Activated T-helper 2 cell treated with anti-CD3 and anti-CD28 coated beads, Interferon-gamma antibody, Interleukin-2, Interleukin-4, amounts not matched to agents 10 μg/mL and 5 μg/mL and 100 μg/mL, durations not matched to agents 14 hours and 24 hours and 36 hours (primary cell): ENCODE data around the gene SZT2. TPM values are rescaled to one million over a fixed set of nuclear protein-coding genes. Genes with fewer than 3 reads are reported as not detected.
"Not testable (repeated sequence)": the region's sequence is repeated elsewhere in the genome, so short reads cannot be mapped to it uniquely, and the experiment has no call there.

Experiments used
- DNase-seq: peaks from one replicate; pipeline ENCODE4 v3.0.0; 2021; ENCODE audit warnings: low spot score
- H3K27ac Mint-ChIP-seq: one replicate; pipeline ENCODE4 v1.8.0; 2021; ENCODE audit warnings: mixed read lengths
- H3K27me3 Mint-ChIP-seq: one replicate; pipeline ENCODE4 v1.8.0; 2021; ENCODE audit warnings: low read depth, mixed read lengths
- H3K36me3 Mint-ChIP-seq: one replicate; pipeline ENCODE4 v1.8.0; 2021; ENCODE audit warnings: low read depth, mixed read lengths
- H3K4me1 Mint-ChIP-seq: one replicate; pipeline ENCODE4 v1.8.0; 2021; ENCODE audit warnings: low read depth, mixed read lengths
- H3K4me3 Mint-ChIP-seq: one replicate; pipeline ENCODE4 v1.8.0; 2021; ENCODE audit warnings: low read depth, mild to moderate bottlenecking, moderate library complexity, mixed read lengths
- H3K9me3 Mint-ChIP-seq: one replicate; pipeline ENCODE4 v1.8.0; 2021; ENCODE audit warnings: mixed read lengths
- intact Hi-C: fragments of 100-400 bp; cut with micrococcal nuclease; formaldehyde crosslinking; loops from one replicate; pipeline ENCODE4 v1.15.1; 2023
- total RNA-seq: library from RNA; stranded (reverse); gene quantifications from 2 replicates; pipeline ENCODE4 v1.2.3, GENCODE V29; 2022

SZT2 gene
- total RNA-seq, 1 donor from 2014 or later, result 56.6 TPM

DNA sequence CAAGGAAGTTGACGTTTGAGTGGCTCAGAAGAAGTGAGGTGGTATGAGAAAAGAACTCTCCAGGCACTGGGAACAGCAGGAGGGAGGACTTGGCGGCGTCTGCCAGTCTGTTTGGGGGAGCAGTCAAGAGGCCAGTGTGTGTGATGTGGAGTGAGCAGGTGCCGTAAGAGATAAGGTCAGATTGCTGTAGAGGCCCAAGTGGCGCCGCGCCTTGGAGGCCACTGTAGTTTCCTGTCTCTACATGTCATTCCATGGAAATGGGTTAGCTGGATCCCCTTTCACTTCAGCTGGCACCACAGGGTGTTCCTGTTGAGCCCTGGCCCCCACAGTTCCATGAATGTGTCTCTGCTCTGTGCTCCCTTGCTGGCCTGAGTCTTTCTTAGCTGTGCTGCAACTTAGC lies 105.5 kb downstream of the SZT2 start:
- H3K27me3 Mint-ChIP-seq, result peaks cover 21% of the 10 kb centered on the region
- no peak for DNase-seq
- H3K27ac Mint-ChIP-seq, result no peak overlapping the region
- intact Hi-C loops, result no loop called here
- H3K4me3 Mint-ChIP-seq, result no peak overlapping the region
- H3K9me3 Mint-ChIP-seq, result peaks cover 14% of the 10 kb centered on the region
- no peaks in the 10 kb centered on the region for H3K36me3 Mint-ChIP-seq
- H3K4me1 Mint-ChIP-seq, result no peaks in the 10 kb centered on the region

DNA sequence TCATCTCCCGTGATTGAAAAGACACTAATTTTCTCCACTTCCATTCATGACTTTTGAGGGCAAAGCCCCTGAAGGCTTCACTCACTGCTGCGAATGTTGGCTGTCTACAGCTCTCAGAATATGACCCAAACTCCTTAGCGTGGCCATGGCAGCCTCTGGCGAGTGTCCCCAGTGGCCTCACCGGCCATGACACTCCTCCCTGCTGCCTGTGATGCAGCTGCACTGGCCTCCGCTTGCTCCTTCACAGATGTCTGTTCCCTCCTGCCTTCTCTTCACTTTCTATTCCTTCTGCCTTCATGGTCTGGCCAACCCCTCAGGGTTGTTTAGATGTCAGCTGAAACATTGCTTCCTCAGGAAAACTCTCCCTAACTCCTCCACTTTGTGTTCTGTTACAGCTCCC lies 110.2 kb downstream of the SZT2 start:
- DNase-seq, result no peak
- Mint-ChIP-seq H3K4me3 (no peak overlapping the region), H3K36me3 (no peaks in the 10 kb centered on the region), H3K9me3 (no peaks in the 10 kb centered on the region), H3K27ac (no peak overlapping the region), H3K27me3 (peaks cover 16% of the 10 kb centered on the region), H3K4me1 (no peaks in the 10 kb centered on the region)
- intact Hi-C loops, result no loop called here

DNA sequence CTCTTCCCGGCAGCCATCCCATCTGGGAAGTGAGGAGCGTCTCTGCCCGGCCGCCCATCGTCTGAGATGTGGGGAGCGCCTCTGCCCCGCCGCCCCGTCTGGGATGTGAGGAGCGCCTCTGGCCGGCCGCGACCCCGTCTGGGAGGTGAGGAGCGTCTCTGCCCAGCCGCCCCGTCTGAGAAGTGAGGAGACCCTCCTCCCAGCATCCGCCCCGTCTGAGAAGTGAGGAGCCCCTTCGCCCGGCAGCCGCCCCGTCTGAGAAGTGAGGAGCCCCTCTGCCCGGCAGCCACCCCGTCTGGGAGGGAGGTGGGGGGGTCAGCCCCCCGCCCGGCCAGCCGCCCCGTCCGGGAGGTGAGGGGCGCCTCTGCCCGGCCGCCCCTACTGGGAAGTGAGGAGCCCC lies 112.1 kb downstream of the SZT2 start:
- H3K4me1 Mint-ChIP-seq, H3K9me3 Mint-ChIP-seq, H3K27ac Mint-ChIP-seq, H3K36me3 Mint-ChIP-seq, H3K4me3 Mint-ChIP-seq, intact Hi-C loops, DNase-seq: not testable (repeated sequence)
- H3K27me3 Mint-ChIP-seq, result peaks cover 10% of the 10 kb centered on the region

GRCh38 chr1:43503534-43503933 lies 113.8 kb downstream of the SZT2 start:
- peaks cover 10% of the 10 kb centered on the region for H3K27me3 Mint-ChIP-seq
- intact Hi-C loops, result no loop called here
- peaks cover 2% of the 10 kb centered on the region for H3K4me1 Mint-ChIP-seq
- no peak for DNase-seq
- H3K27ac Mint-ChIP-seq, result no peak overlapping the region
- H3K36me3 Mint-ChIP-seq, result no peaks in the 10 kb centered on the region
- H3K9me3 Mint-ChIP-seq, result no peaks in the 10 kb centered on the region
- H3K4me3 Mint-ChIP-seq, result no peak overlapping the region

Other genes with a start within 250 kb of the SZT2 start
- gene EBNA1BP2, start 217.6 kb upstream of the SZT2 start, total RNA-seq, result 102 and 104 TPM in 2 replicates
- 0.11 and 0.16 TPM in 2 replicates for gene CFAP57, start 217.6 kb upstream of the SZT2 start, total RNA-seq
- not detected in 2 replicates for gene TMEM125, start 119.9 kb upstream of the SZT2 start, total RNA-seq
- gene C1orf210, start 104.3 kb upstream of the SZT2 start, total RNA-seq, result not detected in 2 replicates
- gene TIE1, start 88.9 kb upstream of the SZT2 start, total RNA-seq, result 2.9 and 3.1 TPM in 2 replicates
- gene MPL, start 52.1 kb upstream of the SZT2 start, total RNA-seq, result not detected in 2 replicates
- 125 and 128 TPM in 2 replicates for gene CDC20, start 30.9 kb upstream of the SZT2 start, total RNA-seq
- 82.7 and 83.6 TPM in 2 replicates for gene ELOVL1, start 21.9 kb upstream of the SZT2 start, total RNA-seq
- 40.8 and 41.6 TPM in 2 replicates for gene MED8, start 99 bp upstream of the SZT2 start, total RNA-seq
- gene HYI, start 64.0 kb downstream of the SZT2 start, total RNA-seq, result 22.6 and 26.3 TPM in 2 replicates
- gene PTPRF, start 141.0 kb downstream of the SZT2 start, total RNA-seq, result 3.0 and 3.2 TPM in 2 replicates